CD4-positive, alpha-beta T cell treated with Interleukin-2 at 100 ng/mL for 4 hours (primary cell): ENCODE measurements around the gene VANGL2.
A peak's percentile ranks its signal among the peaks of the same experiment; 100 is the strongest.
"Not testable (repeated sequence)": the region's sequence is repeated elsewhere in the genome, so short reads cannot be mapped to it uniquely, and the experiment has no call there.

Experiments used
- DNase-seq: peaks from one replicate; pipeline ENCODE4 v3.0.0-alpha.2; 2020; ENCODE audit warnings: low spot score

Gene VANGL2

GRCh38 chr1:160370561-160371345 lies 29.6 kb upstream of the VANGL2 start:
- no peak for DNase-seq

- DNase-seq, result no peak
Observed at GRCh38 chr1:160371346-160371631, 29.1 kb upstream of the VANGL2 start.

GRCh38 chr1:160371756-160372155 lies 28.6 kb upstream of the VANGL2 start:
- DNase-seq, result no peak

GRCh38 chr1:160373696-160374095 lies 26.7 kb upstream of the VANGL2 start:
- DNase-seq, result no peak

- DNase-seq, result no peak
Observed at GRCh38 chr1:160374306-160375110, 25.9 kb upstream of the VANGL2 start.

- DNase-seq, result no peak
Observed at GRCh38 chr1:160375788-160376524, 24.4 kb upstream of the VANGL2 start.

- DNase-seq, result peak; percentile 53
Observed at GRCh38 chr1:160376525-160377131, 23.7 kb upstream of the VANGL2 start.

- no peak for DNase-seq
Observed at GRCh38 chr1:160377585-160378206, 22.7 kb upstream of the VANGL2 start.

GRCh38 chr1:160384812-160385211 lies 15.6 kb upstream of the VANGL2 start:
- DNase-seq, result not testable (repeated sequence)

GRCh38 chr1:160388406-160388805 lies 12.0 kb upstream of the VANGL2 start:
- not testable (repeated sequence) for DNase-seq

- no peak for DNase-seq
Observed at GRCh38 chr1:160394673-160395072, 5.7 kb upstream of the VANGL2 start.

- DNase-seq, result no peak
Observed at GRCh38 chr1:160397651-160398050, 2.7 kb upstream of the VANGL2 start.

GRCh38 chr1:160398823-160399222 lies 1.5 kb upstream of the VANGL2 start:
- DNase-seq, result no peak

GRCh38 chr1:160399544-160400222 lies 681 bp upstream of the VANGL2 start:
- no peak for DNase-seq

GRCh38 chr1:160400646-160401486 lies 502 bp downstream of the VANGL2 start:
- no peak for DNase-seq

GRCh38 chr1:160401487-160401805 lies 1.1 kb downstream of the VANGL2 start:
- DNase-seq, result no peak

GRCh38 chr1:160402001-160402795 lies 1.8 kb downstream of the VANGL2 start:
- DNase-seq, result no peak

- DNase-seq, result no peak
Observed at GRCh38 chr1:160403244-160403643, 2.9 kb downstream of the VANGL2 start.

GRCh38 chr1:160404094-160404493 lies 3.7 kb downstream of the VANGL2 start:
- no peak for DNase-seq
